MM.1S (cell line): ENCODE measurements around the gene MRGPRG.

Experiments used
- DNase-seq: peaks from one replicate; pipeline ENCODE4 v3.0.0-alpha.2; 2015
- H2AFZ ChIP-seq: fragments of 300-600 bp; sonication (generic); 2 replicates; pipeline ENCODE4 v1.6.0; 2016; ENCODE audit warnings: antibody characterized with exemption, low read length
- H3F3A ChIP-seq: fragments of 300-600 bp; sonication (generic); 2 replicates; pipeline ENCODE4 v1.6.1; 2016; ENCODE audit warnings: mild to moderate bottlenecking, antibody characterized with exemption, low read length, moderate library complexity, mixed read lengths; ENCODE audit not compliant: insufficient read depth
- H3K27ac ChIP-seq: fragments of 300-600 bp; sonication (generic); 2 replicates; pipeline ENCODE4 v1.5.1; 2016; ENCODE audit warnings: mild to moderate bottlenecking, low read length
- H3K27me3 ChIP-seq: fragments of 300-600 bp; sonication (generic); replicated peaks from 2 replicates; pipeline ENCODE4 v1.6.0; 2016; ENCODE audit warnings: low read length; ENCODE audit not compliant: insufficient read depth
- H3K36me3 ChIP-seq: fragments of 300-600 bp; sonication (generic); replicated peaks from 2 replicates; pipeline ENCODE4 v1.6.1; 2016; ENCODE audit warnings: mild to moderate bottlenecking, low read length, mixed read lengths; ENCODE audit not compliant: insufficient read depth
- H3K4me1 ChIP-seq: fragments of 300-600 bp; sonication (generic); 2 replicates; pipeline ENCODE4 v1.6.1; 2016; ENCODE audit warnings: low read length, mixed read lengths
- H3K4me2 ChIP-seq: fragments of 300-600 bp; sonication (generic); 2 replicates; pipeline ENCODE4 v1.6.0; 2016; ENCODE audit warnings: low read depth, low read length
- H3K4me3 ChIP-seq: fragments of 300-600 bp; sonication (generic); 2 replicates; pipeline ENCODE4 v1.5.1; 2016; ENCODE audit warnings: low read length, mixed read lengths
- H3K79me2 ChIP-seq: fragments of 300-600 bp; sonication (generic); 2 replicates; pipeline ENCODE4 v1.6.1; 2016; ENCODE audit warnings: mixed run types, low read length, mixed read lengths
- H3K9ac ChIP-seq: fragments of 300-600 bp; sonication (generic); 2 replicates; pipeline ENCODE4 v1.6.1; 2016; ENCODE audit warnings: low read length, mixed read lengths
- H3K9me2 ChIP-seq: fragments of 300-600 bp; sonication (generic); replicated peaks from 2 replicates; pipeline ENCODE4 v1.6.1; 2016; ENCODE audit warnings: mild to moderate bottlenecking, low read length, mixed read lengths; ENCODE audit not compliant: insufficient read depth
- H3K9me3 ChIP-seq: fragments of 300-600 bp; sonication (generic); replicated peaks from 2 replicates; pipeline ENCODE4 v1.6.1; 2016; ENCODE audit warnings: mild to moderate bottlenecking, low read length, mixed read lengths; ENCODE audit not compliant: insufficient read depth
- H4K20me1 ChIP-seq: fragments of 300-600 bp; sonication (generic); 2 replicates; pipeline ENCODE4 v1.6.1; 2016; ENCODE audit warnings: mild to moderate bottlenecking, low read length, moderate library complexity, mixed read lengths; ENCODE audit not compliant: insufficient read depth
- EZH2 ChIP-seq: fragments of 300-600 bp; sonication (generic); optimal IDR thresholded peaks from 2 replicates; pipeline ENCODE3; 2017; ENCODE audit warnings: low read depth, mild to moderate bottlenecking, antibody characterized with exemption, low read length, mixed read lengths
- EZH2phosphoT487 ChIP-seq: fragments of 300-600 bp; sonication (generic); IDR thresholded peaks from 2 replicates; pipeline ENCODE4 v1.6.1; 2018; ENCODE audit warnings: antibody characterized with exemption, low read length
- TF ChIP-seq, protein P1 (sequence below): fragments of 300-600 bp; sonication (generic); IDR thresholded peaks from 2 replicates; pipeline ENCODE4 v1.5.1; 2016; ENCODE audit warnings: antibody characterized with exemption, low read length, mixed read lengths

Gene MRGPRG

DNA sequence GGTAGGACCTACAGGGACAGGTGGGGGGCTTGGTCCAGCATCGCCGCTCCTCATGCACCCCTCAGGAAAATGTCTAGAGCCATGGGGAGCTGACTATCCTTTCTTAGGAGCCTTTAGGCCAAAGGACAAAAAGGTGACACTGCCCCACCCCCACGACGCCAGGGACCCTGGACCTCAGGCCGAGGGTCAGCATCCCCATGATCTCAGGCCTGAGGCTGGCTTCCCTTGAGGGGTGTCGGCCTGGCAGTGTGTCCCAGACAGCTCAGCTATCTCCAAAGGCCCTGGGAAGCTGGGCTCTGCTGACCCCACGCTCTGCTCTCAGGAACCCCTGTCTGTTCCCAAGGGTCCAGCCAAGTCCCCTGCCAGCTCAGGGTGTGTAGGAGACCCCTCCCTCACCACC is 16.3 kb downstream of the MRGPRG start:
- Histone ChIP-seq H3F3A (no peaks in the 10 kb centered on the region), H3K4me2 (no peak overlapping the region), H4K20me1 (no peaks in the 10 kb centered on the region), H3K9ac (no peak overlapping the region), H3K27me3 (peaks cover 74% of the 10 kb centered on the region), H3K4me1 (no peaks in the 10 kb centered on the region), H3K36me3 (no peaks in the 10 kb centered on the region), H3K9me2 (no peaks in the 10 kb centered on the region), H3K79me2 (no peaks in the 10 kb centered on the region), H3K27ac (no peak overlapping the region), H3K9me3 (no peaks in the 10 kb centered on the region), H2AFZ (no peak overlapping the region), H3K4me3 (no peak overlapping the region)
- no peak for DNase-seq
- TF ChIP-seq, protein P1, sequence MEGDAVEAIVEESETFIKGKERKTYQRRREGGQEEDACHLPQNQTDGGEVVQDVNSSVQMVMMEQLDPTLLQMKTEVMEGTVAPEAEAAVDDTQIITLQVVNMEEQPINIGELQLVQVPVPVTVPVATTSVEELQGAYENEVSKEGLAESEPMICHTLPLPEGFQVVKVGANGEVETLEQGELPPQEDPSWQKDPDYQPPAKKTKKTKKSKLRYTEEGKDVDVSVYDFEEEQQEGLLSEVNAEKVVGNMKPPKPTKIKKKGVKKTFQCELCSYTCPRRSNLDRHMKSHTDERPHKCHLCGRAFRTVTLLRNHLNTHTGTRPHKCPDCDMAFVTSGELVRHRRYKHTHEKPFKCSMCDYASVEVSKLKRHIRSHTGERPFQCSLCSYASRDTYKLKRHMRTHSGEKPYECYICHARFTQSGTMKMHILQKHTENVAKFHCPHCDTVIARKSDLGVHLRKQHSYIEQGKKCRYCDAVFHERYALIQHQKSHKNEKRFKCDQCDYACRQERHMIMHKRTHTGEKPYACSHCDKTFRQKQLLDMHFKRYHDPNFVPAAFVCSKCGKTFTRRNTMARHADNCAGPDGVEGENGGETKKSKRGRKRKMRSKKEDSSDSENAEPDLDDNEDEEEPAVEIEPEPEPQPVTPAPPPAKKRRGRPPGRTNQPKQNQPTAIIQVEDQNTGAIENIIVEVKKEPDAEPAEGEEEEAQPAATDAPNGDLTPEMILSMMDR = no peak
- no peak for TF ChIP-seq EZH2
- no peak for TF ChIP-seq EZH2phosphoT487

GRCh38 chr11:3201677-3202181 is 16.9 kb downstream of the MRGPRG start:
- no peaks in the 10 kb centered on the region for H3K9me2 ChIP-seq
- H3K79me2 ChIP-seq = no peaks in the 10 kb centered on the region
- H3K27ac ChIP-seq = no peak overlapping the region
- no peaks in the 10 kb centered on the region for H3K9me3 ChIP-seq
- H3K4me2 ChIP-seq = no peak overlapping the region
- H4K20me1 ChIP-seq = no peaks in the 10 kb centered on the region
- H2AFZ ChIP-seq = no peak overlapping the region
- H3K9ac ChIP-seq = no peak overlapping the region
- no peaks in the 10 kb centered on the region for H3K4me1 ChIP-seq
- no peaks in the 10 kb centered on the region for H3K36me3 ChIP-seq
- H3K4me3 ChIP-seq = no peak overlapping the region
- no peak for DNase-seq
- no peak for TF ChIP-seq EZH2phosphoT487
- no peak for TF ChIP-seq EZH2
- TF ChIP-seq, protein P1 = no peak
- H3F3A ChIP-seq = no peaks in the 10 kb centered on the region
- peaks cover 74% of the 10 kb centered on the region for H3K27me3 ChIP-seq

GRCh38 chr11:3201112-3201581 is 17.5 kb downstream of the MRGPRG start:
- Histone ChIP-seq H3K9me3 (no peaks in the 10 kb centered on the region), H3K9me2 (no peaks in the 10 kb centered on the region), H3K79me2 (no peaks in the 10 kb centered on the region), H3K4me2 (no peak overlapping the region), H3K9ac (no peak overlapping the region), H3K27ac (no peak overlapping the region), H3K27me3 (peaks cover 79% of the 10 kb centered on the region), H4K20me1 (no peaks in the 10 kb centered on the region), H3F3A (no peaks in the 10 kb centered on the region), H3K4me3 (no peak overlapping the region), H3K4me1 (no peaks in the 10 kb centered on the region), H3K36me3 (no peaks in the 10 kb centered on the region), H2AFZ (no peak overlapping the region)
- TF ChIP-seq, protein P1 = no peak
- TF ChIP-seq EZH2phosphoT487 (no peak), EZH2 (no peak)
- no peak for DNase-seq
